A673 (cell line): ENCODE results near the gene KLF12.

Experiments used
- EZH2 ChIP-seq: fragments of 200-600 bp; sonication (generic); IDR thresholded peaks from 2 replicates; pipeline ENCODE4 v1.6.1; 2017; ENCODE audit warnings: borderline replicate concordance, low read depth, mild to moderate bottlenecking, mixed read lengths, antibody characterized with exemption, low read length; ENCODE audit not compliant: poor library complexity, severe bottlenecking
- TF ChIP-seq, protein P1 (sequence below): fragments of 300-800, 200-600 bp; sonication (generic); conservative IDR thresholded peaks from 2 replicates; pipeline ENCODE4 v1.5.1; 2017; ENCODE audit warnings: low read depth, mild to moderate bottlenecking, antibody characterized with exemption, low read length, moderate library complexity, mixed read lengths

DNA sequence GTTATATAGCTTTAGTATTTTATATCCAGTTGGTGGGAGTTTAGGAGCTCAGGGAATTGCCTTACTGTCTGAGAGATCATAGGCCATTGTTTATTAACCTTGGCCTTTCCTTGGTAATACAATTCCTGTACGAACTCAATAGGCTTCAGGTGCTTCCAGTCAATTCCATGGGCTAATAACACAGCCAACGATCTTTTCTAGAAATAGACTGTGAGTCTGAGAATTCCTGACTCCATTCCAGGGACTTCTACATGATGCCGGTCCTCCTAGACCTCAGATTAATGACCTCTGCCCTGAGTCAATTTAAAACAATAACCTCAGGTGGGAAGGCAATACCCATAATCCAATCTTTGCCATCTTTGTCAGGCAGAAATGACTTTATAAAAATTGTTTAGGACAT, 39.6 kb upstream of the KLF12 start:
- TF ChIP-seq, protein P1, sequence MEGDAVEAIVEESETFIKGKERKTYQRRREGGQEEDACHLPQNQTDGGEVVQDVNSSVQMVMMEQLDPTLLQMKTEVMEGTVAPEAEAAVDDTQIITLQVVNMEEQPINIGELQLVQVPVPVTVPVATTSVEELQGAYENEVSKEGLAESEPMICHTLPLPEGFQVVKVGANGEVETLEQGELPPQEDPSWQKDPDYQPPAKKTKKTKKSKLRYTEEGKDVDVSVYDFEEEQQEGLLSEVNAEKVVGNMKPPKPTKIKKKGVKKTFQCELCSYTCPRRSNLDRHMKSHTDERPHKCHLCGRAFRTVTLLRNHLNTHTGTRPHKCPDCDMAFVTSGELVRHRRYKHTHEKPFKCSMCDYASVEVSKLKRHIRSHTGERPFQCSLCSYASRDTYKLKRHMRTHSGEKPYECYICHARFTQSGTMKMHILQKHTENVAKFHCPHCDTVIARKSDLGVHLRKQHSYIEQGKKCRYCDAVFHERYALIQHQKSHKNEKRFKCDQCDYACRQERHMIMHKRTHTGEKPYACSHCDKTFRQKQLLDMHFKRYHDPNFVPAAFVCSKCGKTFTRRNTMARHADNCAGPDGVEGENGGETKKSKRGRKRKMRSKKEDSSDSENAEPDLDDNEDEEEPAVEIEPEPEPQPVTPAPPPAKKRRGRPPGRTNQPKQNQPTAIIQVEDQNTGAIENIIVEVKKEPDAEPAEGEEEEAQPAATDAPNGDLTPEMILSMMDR = no peak
- TF ChIP-seq EZH2 = no peak
